A549 (cell line): ENCODE measurements around the gene SGTB.

Source experiments
- CTCF ChIP-seq: fragments of >200 bp; sonication (Bioruptor Twin); formaldehyde crosslinking; IDR thresholded peaks from 3 replicates; pipeline ENCODE4 v1.5.1; 2016
- RFX5 ChIP-seq: fragments of 450-650 bp; IDR thresholded peaks from 2 replicates; pipeline ENCODE4 v1.7.1; 2014; ENCODE audit warnings: antibody characterized with exemption, mild to moderate bottlenecking, moderate library complexity

- no peak for TF ChIP-seq CTCF
- TF ChIP-seq RFX5, result no peak
Measured at GRCh38 chr5:65767565-65767964, 45.7 kb upstream of the SGTB start.
